ENCODE data around the gene PRXL2C.
"Not testable (repeated sequence)": the region's sequence is repeated elsewhere in the genome, so short reads cannot be mapped to it uniquely, and the experiment has no call there.

The PRXL2C gene

DNA sequence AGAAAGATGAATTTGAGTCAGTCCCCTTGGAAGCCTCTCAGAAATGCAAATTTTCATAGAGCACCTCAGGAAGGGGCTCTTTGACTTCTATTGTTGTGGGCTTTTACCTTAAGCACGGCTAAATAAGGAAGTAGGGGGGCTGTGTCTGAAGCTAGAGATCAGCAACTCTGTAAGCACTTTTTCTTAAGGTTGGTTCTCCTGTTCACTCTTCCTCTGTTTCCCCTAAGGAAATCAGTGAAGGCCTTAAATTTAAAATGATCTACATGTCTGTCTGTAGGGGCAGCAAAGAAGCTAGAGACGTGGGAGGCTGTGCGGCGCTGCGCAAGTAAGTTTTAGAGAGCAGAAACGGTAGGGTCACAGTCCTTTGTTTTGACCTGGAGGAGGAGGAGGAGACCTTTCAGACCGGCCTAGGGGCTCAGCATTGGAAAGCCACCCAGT is 34.3 kb downstream of the PRXL2C start:
- Mint-ChIP-seq H3K27ac (no peak overlapping the region), H3K4me1 (ENCODE audit: low read depth) (peaks cover 12% of the 10 kb centered on the region), H3K27me3 (peaks cover 25% of the 10 kb centered on the region), H3K36me3 (no peaks in the 10 kb centered on the region), H3K4me3 (peak overlapping the region; percentile 78), H3K9me3 (ENCODE audit: low read depth) (no peaks in the 10 kb centered on the region)

- H3K27ac Mint-ChIP-seq, result no peak overlapping the region
- peaks cover 12% of the 10 kb centered on the region for H3K4me1 Mint-ChIP-seq (ENCODE audit: low read depth)
- no peaks in the 10 kb centered on the region for H3K9me3 Mint-ChIP-seq (ENCODE audit: low read depth)
- H3K27me3 Mint-ChIP-seq, result peaks cover 31% of the 10 kb centered on the region
- peak overlapping the region; percentile 78 for H3K4me3 Mint-ChIP-seq
- no peaks in the 10 kb centered on the region for H3K36me3 Mint-ChIP-seq
These were observed 35.0 kb downstream of the PRXL2C start for GRCh38 chr9:96620181-96620514.

DNA sequence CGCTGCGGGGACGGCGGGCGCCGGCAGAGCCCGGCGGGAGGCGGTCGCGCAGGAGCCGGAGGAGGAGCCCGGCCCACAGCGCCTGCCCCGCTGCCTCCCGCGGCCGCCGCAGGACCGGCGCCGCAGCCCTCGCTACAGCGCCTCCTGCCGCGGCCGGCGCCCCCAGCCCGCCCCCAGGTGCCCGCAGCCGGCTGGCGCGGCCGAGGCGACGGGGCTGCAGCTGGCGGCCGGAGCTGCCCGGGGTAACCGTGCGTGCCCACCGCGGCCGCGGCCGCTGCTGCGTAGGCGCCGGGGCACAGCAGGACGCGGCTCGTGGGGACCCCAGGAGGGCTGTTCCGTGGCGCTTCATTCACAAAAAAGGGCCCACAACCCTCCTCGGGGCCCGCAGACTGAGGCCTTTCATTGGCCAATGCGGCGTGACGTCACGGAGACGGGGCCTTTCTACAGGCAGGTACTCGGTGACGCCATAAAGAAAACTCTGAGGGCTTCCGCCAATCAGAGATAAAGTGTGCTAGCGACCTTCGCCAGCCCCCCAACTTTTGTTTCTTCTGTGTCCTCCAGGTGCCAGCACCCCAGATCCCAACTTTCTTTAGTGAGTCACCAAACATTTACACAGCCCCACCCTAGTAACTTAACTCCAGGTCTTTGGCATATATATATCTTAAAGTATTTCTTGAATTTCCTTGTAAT is 35.5 kb downstream of the PRXL2C start, which contains the start of gene CDC14B:
Gene CDC14B (minus strand): TSS at position 353 of the 690 bp plus-strand sequence. CDS start 465 bp downstream, outside the sequence.
- H3K27ac Mint-ChIP-seq, result no peak within 1 kb of the TSS

DNA sequence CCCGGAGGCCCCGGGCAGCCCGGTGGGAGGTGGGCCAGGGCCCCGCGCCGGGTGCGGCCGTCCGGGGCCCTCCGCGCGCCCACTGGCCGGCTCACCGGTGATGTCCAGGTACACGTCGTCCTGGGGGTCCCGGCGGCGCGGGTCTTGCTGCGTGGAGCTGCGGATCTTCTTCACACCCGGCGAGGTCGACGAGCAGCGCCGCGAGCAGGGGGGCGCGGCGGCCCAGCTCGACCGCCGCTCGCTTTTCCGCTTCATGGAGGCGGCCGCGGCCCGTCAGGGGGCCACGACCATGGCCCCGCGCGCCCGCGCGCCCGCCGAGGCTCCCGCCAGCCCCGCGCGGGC is 36.0 kb downstream of the PRXL2C start:
- Mint-ChIP-seq H3K27me3 (peaks cover 34% of the 10 kb centered on the region), H3K9me3 (ENCODE audit: low read depth) (no peaks in the 10 kb centered on the region), H3K36me3 (no peaks in the 10 kb centered on the region), H3K4me1 (ENCODE audit: low read depth) (peaks cover 12% of the 10 kb centered on the region), H3K4me3 (no peak overlapping the region), H3K27ac (no peak overlapping the region)

More for the DNA sequence above, 35.5 kb downstream of the PRXL2C start, which contains the start of gene CDC14B:
- H3K9me3 Mint-ChIP-seq (ENCODE audit: low read depth), result no peaks in the 10 kb centered on the region
- H3K4me1 Mint-ChIP-seq (ENCODE audit: low read depth), result peaks cover 12% of the 10 kb centered on the region
- H3K36me3 Mint-ChIP-seq, result no peaks in the 10 kb centered on the region
- peak within 1 kb of the TSS; percentile 78 for H3K4me3 Mint-ChIP-seq
- peaks cover 34% of the 10 kb centered on the region for H3K27me3 Mint-ChIP-seq

GRCh38 chr9:96618209-96619123 is 36.7 kb downstream of the PRXL2C start:
- no peaks in the 10 kb centered on the region for H3K9me3 Mint-ChIP-seq (ENCODE audit: low read depth)
- no peaks in the 10 kb centered on the region for H3K36me3 Mint-ChIP-seq
- no peak overlapping the region for H3K27ac Mint-ChIP-seq
- H3K4me1 Mint-ChIP-seq (ENCODE audit: low read depth), result peaks cover 12% of the 10 kb centered on the region
- peaks cover 37% of the 10 kb centered on the region for H3K27me3 Mint-ChIP-seq
- H3K4me3 Mint-ChIP-seq, result peak overlapping the region; percentile 71

- peaks cover 40% of the 10 kb centered on the region for H3K27me3 Mint-ChIP-seq
- H3K4me3 Mint-ChIP-seq, result peak overlapping the region; percentile 71
- peaks cover 12% of the 10 kb centered on the region for H3K4me1 Mint-ChIP-seq (ENCODE audit: low read depth)
- no peaks in the 10 kb centered on the region for H3K36me3 Mint-ChIP-seq
- no peak overlapping the region for H3K27ac Mint-ChIP-seq
- no peaks in the 10 kb centered on the region for H3K9me3 Mint-ChIP-seq (ENCODE audit: low read depth)
These were observed 37.5 kb downstream of the PRXL2C start for GRCh38 chr9:96617439-96618185.

GRCh38 chr9:96616817-96617438 is 38.2 kb downstream of the PRXL2C start:
- H3K27ac Mint-ChIP-seq, result no peak overlapping the region
- no peak overlapping the region for H3K4me3 Mint-ChIP-seq
- peaks cover 40% of the 10 kb centered on the region for H3K27me3 Mint-ChIP-seq
- peaks cover 12% of the 10 kb centered on the region for H3K4me1 Mint-ChIP-seq (ENCODE audit: low read depth)
- H3K9me3 Mint-ChIP-seq (ENCODE audit: low read depth), result no peaks in the 10 kb centered on the region
- H3K36me3 Mint-ChIP-seq, result no peaks in the 10 kb centered on the region

DNA sequence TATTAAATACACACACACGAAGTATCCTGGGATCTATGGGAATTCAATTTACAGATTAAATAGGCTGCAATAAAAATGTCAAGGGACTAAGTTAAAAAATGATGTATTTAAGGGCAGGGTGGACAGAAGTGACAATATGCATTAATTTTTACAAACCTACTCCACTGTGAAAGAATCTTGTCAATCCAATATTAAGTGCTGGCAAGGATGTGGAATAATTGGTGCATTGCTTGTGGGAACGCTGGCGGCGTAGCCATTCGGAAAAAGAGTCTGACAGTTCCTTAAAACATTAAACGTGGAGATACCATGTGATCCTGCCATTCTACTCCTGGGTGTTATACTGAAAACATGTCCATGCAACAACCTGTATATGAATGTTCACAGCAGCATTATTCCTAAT is 39.7 kb downstream of the PRXL2C start:
- Mint-ChIP-seq H3K4me1 (ENCODE audit: low read depth) (peaks cover 7% of the 10 kb centered on the region), H3K9me3 (ENCODE audit: low read depth) (no peaks in the 10 kb centered on the region), H3K27ac (no peak overlapping the region), H3K4me3 (no peak overlapping the region), H3K27me3 (peaks cover 42% of the 10 kb centered on the region), H3K36me3 (no peaks in the 10 kb centered on the region)

DNA sequence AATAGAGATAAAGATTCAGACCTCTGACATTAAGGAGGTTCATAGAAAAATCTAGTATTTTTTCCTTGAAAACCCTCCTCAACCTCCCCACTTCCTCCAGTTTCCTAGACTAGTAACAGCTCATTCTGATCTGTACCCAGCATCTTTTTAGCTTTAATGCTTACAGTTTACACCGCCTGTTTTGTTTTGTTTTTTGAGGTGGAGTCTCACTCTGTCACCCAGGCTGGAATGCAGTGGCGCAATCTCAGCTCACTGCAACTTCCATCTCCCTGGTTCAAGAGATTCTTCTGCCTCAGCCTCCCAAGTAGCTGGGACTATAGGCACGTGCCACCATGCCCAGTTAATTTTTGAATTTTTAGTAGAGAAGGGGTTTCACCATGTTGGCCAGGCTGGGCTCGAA is 40.5 kb downstream of the PRXL2C start:
- H3K4me1 Mint-ChIP-seq (ENCODE audit: low read depth); H3K36me3 Mint-ChIP-seq; H3K27ac Mint-ChIP-seq; H3K9me3 Mint-ChIP-seq (ENCODE audit: low read depth); H3K4me3 Mint-ChIP-seq: not testable (repeated sequence)
- peaks cover 40% of the 10 kb centered on the region for H3K27me3 Mint-ChIP-seq

DNA sequence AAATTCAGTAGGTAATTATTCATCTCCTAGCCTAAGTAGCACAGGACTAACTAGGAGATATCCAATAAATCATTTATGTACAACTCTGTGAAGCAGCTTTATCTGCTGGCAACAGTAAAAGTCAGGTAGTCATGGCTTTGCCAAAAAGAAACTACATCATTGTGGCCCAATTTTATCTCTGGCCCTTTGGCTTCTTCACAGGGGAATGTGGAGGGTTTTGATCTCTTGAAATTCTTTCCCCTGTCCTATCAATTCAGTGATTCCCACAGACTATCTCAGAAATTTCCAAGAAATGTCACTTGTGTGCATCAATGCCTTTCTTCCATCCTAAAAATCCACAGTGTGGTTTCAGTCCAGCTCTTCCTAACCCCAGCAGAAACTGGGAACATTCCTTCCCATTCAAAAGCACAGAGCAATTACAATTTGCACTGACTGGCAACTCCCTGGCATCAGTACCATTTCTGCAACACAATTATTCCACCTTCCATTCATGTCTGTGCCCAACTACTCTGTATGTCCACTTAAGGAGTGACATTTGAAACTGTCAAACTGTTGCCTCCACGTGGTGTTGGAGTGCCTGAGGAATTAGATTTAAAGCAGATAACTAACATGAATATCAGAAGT is 42.0 kb downstream of the PRXL2C start:
- Mint-ChIP-seq H3K36me3 (no peaks in the 10 kb centered on the region), H3K4me3 (no peak overlapping the region), H3K27me3 (peaks cover 40% of the 10 kb centered on the region), H3K4me1 (ENCODE audit: low read depth) (no peaks in the 10 kb centered on the region), H3K27ac (no peak overlapping the region), H3K9me3 (ENCODE audit: low read depth) (no peaks in the 10 kb centered on the region)

GRCh38 chr9:96612105-96612965 is 42.8 kb downstream of the PRXL2C start:
- no peak overlapping the region for H3K27ac Mint-ChIP-seq
- H3K4me1 Mint-ChIP-seq (ENCODE audit: low read depth), result no peaks in the 10 kb centered on the region
- H3K27me3 Mint-ChIP-seq, result peaks cover 35% of the 10 kb centered on the region
- no peaks in the 10 kb centered on the region for H3K36me3 Mint-ChIP-seq
- H3K4me3 Mint-ChIP-seq, result no peak overlapping the region
- H3K9me3 Mint-ChIP-seq (ENCODE audit: low read depth), result no peaks in the 10 kb centered on the region

DNA sequence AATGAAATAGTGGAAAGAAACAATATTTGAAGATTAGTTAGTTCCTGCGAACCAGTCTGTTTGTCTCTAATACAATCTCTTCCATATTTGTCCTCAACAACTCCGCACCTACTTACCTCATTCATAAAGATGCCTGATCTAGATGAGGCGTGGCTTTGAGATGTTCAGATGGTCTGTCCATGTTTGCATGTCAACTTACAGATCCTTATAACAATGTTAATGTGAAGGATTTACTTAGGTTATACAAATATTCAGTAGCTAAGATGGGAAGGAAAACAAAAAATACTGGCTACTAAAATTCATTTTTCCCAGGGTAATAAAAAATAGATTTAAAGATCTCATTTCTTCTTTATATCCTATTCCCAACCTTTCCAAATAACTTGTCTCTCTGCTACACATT is 43.8 kb downstream of the PRXL2C start:
- Mint-ChIP-seq H3K4me3 (no peak overlapping the region), H3K4me1 (ENCODE audit: low read depth) (no peaks in the 10 kb centered on the region), H3K27ac (no peak overlapping the region), H3K27me3 (peaks cover 31% of the 10 kb centered on the region), H3K9me3 (ENCODE audit: low read depth) (no peaks in the 10 kb centered on the region), H3K36me3 (no peaks in the 10 kb centered on the region)

GRCh38 chr9:96609732-96610131 is 45.4 kb downstream of the PRXL2C start:
- Mint-ChIP-seq H3K4me3 (no peak overlapping the region), H3K9me3 (ENCODE audit: low read depth) (no peaks in the 10 kb centered on the region), H3K27me3 (peaks cover 23% of the 10 kb centered on the region), H3K4me1 (ENCODE audit: low read depth) (no peaks in the 10 kb centered on the region), H3K36me3 (no peaks in the 10 kb centered on the region), H3K27ac (no peak overlapping the region)
